Stomach (tissue), 4 donors: ENCODE data around the gene ZFP90.

ENCODE experiments used
- CTCF ChIP-seq, 7 experiments: fragments of 450-650 bp in 4 of 7; fragments of 200-600 bp in 3 of 7; sonication (generic) in 3 of 7; IDR thresholded peaks; one replicate each; pipeline ENCODE4 v1.5.1; 2016 to 2019; ENCODE audit warnings: antibody characterized with exemption in 7 of 7, control low read depth in 2 of 7, mild to moderate bottlenecking in 1 of 7
- EP300 ChIP-seq: sonication (generic); formaldehyde crosslinking; IDR thresholded peaks from one replicate; pipeline ENCODE4 v1.6.1; 2017; ENCODE audit warnings: antibody characterized with exemption
- POLR2A ChIP-seq, 4 donors: fragments of 450-650 bp; IDR thresholded peaks; one replicate each; pipeline ENCODE4 v1.6.1; 2016; ENCODE audit warnings: antibody characterized with exemption in 4 of 4, control low read depth in 2 of 4, mild to moderate bottlenecking in 1 of 4, moderate library complexity in 1 of 4
- POLR2AphosphoS5 ChIP-seq, 3 donors: sonication (generic); formaldehyde crosslinking; IDR thresholded peaks; one replicate each; pipeline ENCODE4 v1.6.1; 2016; ENCODE audit warnings: antibody characterized with exemption in 3 of 3

GRCh38 chr16:68539711-68540239 is 684 bp downstream of the ZFP90 start:
- TF ChIP-seq CTCF (IDR thresholded peaks at IDR 0.05) = no peak
- TF ChIP-seq POLR2AphosphoS5 (IDR thresholded peaks at IDR 0.05) = no peak
- no peak for TF ChIP-seq POLR2A (IDR thresholded peaks at IDR 0.05)
- TF ChIP-seq EP300 = no peak
